T-cell (primary cell): ENCODE results near the gene LARGE1. TPM values are rescaled to one million over a fixed set of nuclear protein-coding genes. Genes with fewer than 3 reads are reported as not detected.

ENCODE experiments used
- ATAC-seq, 4 experiments: fragments of 200-7000 bp in 3 of 4; fragments of 150-1000 bp in 1 of 4; cut with Tn5 transposase; replicated peaks in 1 of 4; 1 replicate in 3 of 4; 2 replicates in 1 of 4; pipeline ENCODE4 v1.10.0; 2021; ENCODE audit warnings: moderate library complexity in 3 of 4, mild to moderate bottlenecking in 2 of 4, moderate number of reproducible peaks in 1 of 4
- CTCF ChIA-PET, 2 donors: fragments of 300-600 bp; sonication (Branson Sonifier 250); formaldehyde crosslinking; loops; one replicate each; lab custom pipeline; 2022; ENCODE audit warnings: antibody characterized with exemption in 2 of 2; lab: Charles Lee
- POLR2A ChIA-PET, 2 donors: fragments of 300-600 bp; sonication (Branson Sonifier 250); formaldehyde crosslinking; loops; one replicate each; lab custom pipeline; 2022; ENCODE audit warnings: antibody characterized with exemption in 2 of 2; lab: Charles Lee
- DNase-seq, 35 experiments: peaks; one replicate each; pipeline versions ENCODE4 v3.0.0 to v3.0.0-alpha.2; 2013 to 2023
- H3K27ac ChIP-seq: one replicate; pipeline ENCODE4 v1.5.1; 2013; ENCODE audit warnings: low read length
- H3K27me3 ChIP-seq, 2 experiments: replicated peaks in 1 of 2; 1 replicate in 1 of 2; 2 replicates in 1 of 2; pipeline versions ENCODE4 v1.6.1 to v1.7.0; 2013; ENCODE audit warnings: low read length in 1 of 2, mixed read lengths in 1 of 2; ENCODE audit not compliant: control insufficient read depth in 2 of 2, insufficient read depth in 2 of 2; ENCODE audit errors: extremely low read depth in 1 of 2
- H3K36me3 ChIP-seq, 2 donors: 1 replicate in 1 of 2; 2 replicates in 1 of 2; pipeline versions ENCODE4 v1.6.1 to v1.7.0; 2013; ENCODE audit warnings: low read length in 1 of 2; ENCODE audit not compliant: control insufficient read depth in 2 of 2, insufficient read depth in 1 of 2; ENCODE audit errors: extremely low read depth in 1 of 2
- H3K4me1 ChIP-seq, 2 experiments: 1 replicate in 1 of 2; 2 replicates in 1 of 2; pipeline versions ENCODE4 v1.6.1 to v1.7.0; 2013; ENCODE audit warnings: low read length in 2 of 2, mixed read lengths in 1 of 2; ENCODE audit not compliant: insufficient read depth in 2 of 2, control insufficient read depth in 1 of 2; ENCODE audit errors: extremely low read depth in 1 of 2
- H3K4me3 ChIP-seq, 2 donors: 1 replicate in 1 of 2; 2 replicates in 1 of 2; pipeline versions ENCODE4 v1.5.1 to v1.7.0; 2013; ENCODE audit warnings: mild to moderate bottlenecking in 2 of 2, low read length in 1 of 2, moderate library complexity in 1 of 2; ENCODE audit not compliant: control insufficient read depth in 1 of 2; ENCODE audit errors: extremely low read depth in 1 of 2
- H3K9me3 ChIP-seq: 2 replicates; pipeline ENCODE4 v1.7.0; 2013
- H3K27ac Mint-ChIP-seq, 2 donors: one replicate each; pipeline ENCODE4 v1.8.0; 2020 to 2021; ENCODE audit warnings: mild to moderate bottlenecking in 2 of 2, mixed read lengths in 2 of 2
- H3K27me3 Mint-ChIP-seq, 2 donors: one replicate each; pipeline ENCODE4 v1.8.0; 2021 to 2022; ENCODE audit warnings: mixed read lengths in 2 of 2
- H3K36me3 Mint-ChIP-seq: one replicate; pipeline ENCODE4 v1.8.0; 2021; ENCODE audit warnings: mixed read lengths
- H3K4me1 Mint-ChIP-seq, 3 donors: one replicate each; pipeline ENCODE4 v1.8.0; 2020 to 2022; ENCODE audit warnings: mixed read lengths in 3 of 3, mild to moderate bottlenecking in 1 of 3
- H3K4me3 Mint-ChIP-seq, 3 donors: one replicate each; pipeline ENCODE4 v1.8.0; 2020 to 2022; ENCODE audit warnings: mild to moderate bottlenecking in 3 of 3, mixed read lengths in 3 of 3, moderate library complexity in 3 of 3
- H3K9me3 Mint-ChIP-seq, 3 donors: one replicate each; pipeline ENCODE4 v1.8.0; 2020 to 2022; ENCODE audit warnings: mixed read lengths in 3 of 3
- WGBS: methylation state at CpG from one replicate; pipeline ENCODE4 v1.1.5; 2013; ENCODE audit warnings: missing lambda C conversion rate; ENCODE audit not compliant: insufficient coverage; 5-methylcytosine and 5-hydroxymethylcytosine counted together
- total RNA-seq, 35 experiments: library from RNA in 6 of 35; stranded (reverse) in 6 of 35; fragments of 120-200 nt in 1 of 35; gene quantifications; one replicate each; pipeline versions ENCODE4 v1.2.1 to v1.2.4 and lab custom pipeline; 2013 to 2026

Gene LARGE1
- total RNA-seq, 5 donors from 2014 or later (not counting 1 experiment from before 2014, with no cell fraction given), result 0.53 to 6.1 (median 3.0) TPM

DNA sequence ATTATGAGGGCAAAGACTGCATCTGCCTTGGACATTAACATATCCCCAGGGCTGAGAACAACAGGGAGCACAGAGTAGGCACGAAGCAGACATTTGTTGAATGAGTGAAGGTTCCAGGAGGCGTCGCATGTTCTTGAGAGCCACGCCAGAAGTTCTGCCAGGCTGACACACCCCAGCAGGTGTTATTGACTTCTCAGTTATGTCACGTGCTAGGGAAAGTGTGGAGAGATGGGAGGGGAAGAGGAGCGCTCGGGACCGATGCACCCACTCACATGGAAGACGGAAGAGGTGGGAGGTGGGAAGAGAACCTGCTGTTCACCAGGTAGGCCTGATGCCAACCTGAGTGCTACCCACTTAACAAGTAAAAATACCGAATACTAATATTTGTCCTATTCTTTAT lies 232.8 kb downstream of the LARGE1 start:
- Mint-ChIP-seq H3K27ac (no peak overlapping the region), H3K27me3 (no peaks in the 10 kb centered on the region), H3K9me3 (peaks cover 3 to 17% (median 12%) of the 10 kb centered on the region in 3 donors), H3K4me3 (no peak overlapping the region), H3K36me3 (no peaks in the 10 kb centered on the region), H3K4me1 (no peaks in the 10 kb centered on the region)
- WGBS, result 76% methylated on average over 6 of the region's 10 CpGs
- H3K9me3 ChIP-seq, result no peaks in the 10 kb centered on the region
- DNase-seq, result no peak
- no peaks in the 10 kb centered on the region for H3K36me3 ChIP-seq
- ChIA-PET POLR2A (no interaction called here), CTCF (no interaction called here)
- ATAC-seq, result no peak
- H3K4me1 ChIP-seq, result no peaks in the 10 kb centered on the region
- H3K4me3 ChIP-seq, result no peak overlapping the region
- no peak overlapping the region for H3K27ac ChIP-seq
- no peaks in the 10 kb centered on the region for H3K27me3 ChIP-seq

DNA sequence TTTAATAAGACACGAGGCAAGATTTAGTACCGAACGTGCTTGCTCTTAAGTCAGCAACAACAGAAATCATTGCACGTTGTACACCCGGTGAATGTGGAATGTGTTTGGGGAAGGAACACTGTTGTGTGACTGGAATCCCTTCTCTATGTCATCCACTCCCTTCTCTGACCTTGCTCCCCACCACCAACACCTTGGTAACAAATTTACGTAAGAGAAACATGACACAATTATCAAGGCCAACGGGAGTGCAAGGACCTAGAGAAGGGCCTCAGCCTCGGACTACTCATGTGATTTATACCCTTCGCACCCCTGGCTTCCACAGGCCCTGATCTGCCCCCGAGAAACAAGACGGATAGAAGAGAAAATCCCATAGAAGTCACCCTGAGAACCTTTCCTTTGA lies 236.2 kb downstream of the LARGE1 start:
- no peaks in the 10 kb centered on the region for H3K4me1 ChIP-seq
- no peak overlapping the region for H3K4me3 Mint-ChIP-seq
- POLR2A ChIA-PET, result no interaction called here
- ATAC-seq, result no peak
- H3K4me3 ChIP-seq, result no peak overlapping the region
- no peaks in the 10 kb centered on the region for H3K4me1 Mint-ChIP-seq
- H3K27ac Mint-ChIP-seq, result no peak overlapping the region
- H3K27ac ChIP-seq, result no peak overlapping the region
- WGBS, result 87% methylated on average over 3 of the region's 11 CpGs
- H3K9me3 ChIP-seq, result no peaks in the 10 kb centered on the region
- CTCF ChIA-PET, result no interaction called here
- H3K9me3 Mint-ChIP-seq, result peaks cover 5 to 16% (median 10%) of the 10 kb centered on the region in 3 donors
- H3K27me3 Mint-ChIP-seq, result no peaks in the 10 kb centered on the region
- H3K36me3 ChIP-seq, result no peaks in the 10 kb centered on the region
- H3K27me3 ChIP-seq, result no peaks in the 10 kb centered on the region
- DNase-seq, result no peak
- H3K36me3 Mint-ChIP-seq, result no peaks in the 10 kb centered on the region

DNA sequence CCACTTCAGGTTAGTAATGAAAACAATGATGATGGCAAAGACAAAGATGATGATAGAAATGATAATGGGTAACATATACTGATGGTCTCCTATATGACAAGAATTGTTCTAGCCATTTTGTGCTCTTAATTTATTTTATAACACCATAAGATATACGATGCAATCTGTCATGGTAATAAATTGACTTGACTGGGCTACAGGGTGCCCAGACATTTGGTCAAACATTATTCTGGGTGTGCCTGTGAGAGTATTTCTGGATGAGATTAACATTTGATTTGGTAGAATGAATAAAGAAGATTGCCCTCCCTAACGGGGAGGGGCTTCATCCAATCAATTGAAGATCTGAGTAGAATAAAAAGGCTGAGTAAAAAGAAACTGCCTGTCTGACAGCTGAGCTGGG lies 237.3 kb downstream of the LARGE1 start:
- Mint-ChIP-seq H3K4me1 (no peaks in the 10 kb centered on the region), H3K36me3 (no peaks in the 10 kb centered on the region), H3K9me3 (peaks cover 5 to 15% (median 5%) of the 10 kb centered on the region in 3 donors), H3K27me3 (no peaks in the 10 kb centered on the region), H3K4me3 (no peak overlapping the region), H3K27ac (no peak overlapping the region)
- DNase-seq (no peak), ATAC-seq (no peak)
- Histone ChIP-seq H3K9me3 (no peaks in the 10 kb centered on the region), H3K4me1 (no peaks in the 10 kb centered on the region), H3K4me3 (no peak overlapping the region), H3K27ac (no peak overlapping the region), H3K27me3 (no peaks in the 10 kb centered on the region), H3K36me3 (no peaks in the 10 kb centered on the region)
- POLR2A ChIA-PET, result no interaction called here
- WGBS, result 100% methylated on average over 1 of the region's 2 CpGs
- CTCF ChIA-PET, result no interaction called here

DNA sequence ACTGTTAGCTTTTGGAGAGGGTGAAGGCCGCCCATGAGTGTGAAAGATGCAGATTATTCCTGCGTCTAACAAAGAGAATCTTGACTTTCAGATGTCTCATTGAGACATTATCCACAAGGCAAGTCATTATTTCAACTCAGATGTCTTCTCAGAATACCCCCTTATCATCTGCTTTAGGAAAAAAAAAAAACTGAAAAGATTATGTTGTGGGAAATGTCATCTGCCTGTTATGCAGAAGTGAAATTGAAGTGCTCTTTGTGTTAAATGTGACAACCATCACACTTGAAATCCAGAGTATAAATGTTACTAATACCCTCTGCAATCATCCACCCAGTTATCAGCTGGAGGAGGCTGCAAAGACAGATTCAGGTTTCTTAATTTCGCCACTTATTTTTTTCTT lies 239.6 kb downstream of the LARGE1 start:
- no peaks in the 10 kb centered on the region for H3K27me3 Mint-ChIP-seq
- H3K4me1 ChIP-seq, result no peaks in the 10 kb centered on the region
- H3K27ac Mint-ChIP-seq, result no peak overlapping the region
- no peak overlapping the region for H3K27ac ChIP-seq
- WGBS, result no CpG with 5 or more reads among the region's 3 CpGs
- H3K27me3 ChIP-seq, result no peaks in the 10 kb centered on the region
- no peak for DNase-seq
- CTCF ChIA-PET, result no interaction called here
- POLR2A ChIA-PET, result no interaction called here
- H3K36me3 ChIP-seq, result no peaks in the 10 kb centered on the region
- peaks cover 2 to 14% (median 5%) of the 10 kb centered on the region in 3 donors for H3K9me3 Mint-ChIP-seq
- no peaks in the 10 kb centered on the region for H3K4me1 Mint-ChIP-seq
- H3K4me3 Mint-ChIP-seq, result no peak overlapping the region
- ATAC-seq, result no peak
- no peaks in the 10 kb centered on the region for H3K36me3 Mint-ChIP-seq
- no peaks in the 10 kb centered on the region for H3K9me3 ChIP-seq
- H3K4me3 ChIP-seq, result no peak overlapping the region

DNA sequence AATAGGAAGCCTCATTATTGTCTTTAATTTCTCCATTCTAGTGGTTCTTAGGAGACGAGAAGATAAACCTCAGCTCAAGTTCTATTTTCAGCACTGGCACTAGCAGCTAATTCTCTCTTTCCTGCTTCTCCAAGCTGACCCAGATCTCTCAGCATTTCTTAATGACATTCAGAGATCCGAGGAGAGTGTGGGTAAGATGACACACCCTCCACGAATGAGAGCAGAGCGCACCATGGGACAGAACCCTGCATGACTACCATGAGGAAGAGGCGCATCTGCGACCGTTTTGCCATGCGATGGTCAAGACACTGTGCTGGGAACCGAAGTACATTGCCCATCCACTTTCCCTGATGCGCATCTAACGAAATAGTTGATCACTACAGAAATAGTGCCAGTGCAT lies 241.8 kb downstream of the LARGE1 start:
- H3K4me3 Mint-ChIP-seq, result no peak overlapping the region
- no peaks in the 10 kb centered on the region for H3K9me3 ChIP-seq
- no peaks in the 10 kb centered on the region for H3K36me3 ChIP-seq
- DNase-seq (no peak), ATAC-seq (no peak)
- H3K27me3 Mint-ChIP-seq, result no peaks in the 10 kb centered on the region
- peaks cover 2 to 14% (median 12%) of the 10 kb centered on the region in 3 donors for H3K9me3 Mint-ChIP-seq
- H3K36me3 Mint-ChIP-seq, result no peaks in the 10 kb centered on the region
- 88% methylated on average over 11 of the region's 11 CpGs for WGBS
- no peaks in the 10 kb centered on the region for H3K4me1 Mint-ChIP-seq
- no peak overlapping the region for H3K4me3 ChIP-seq
- POLR2A ChIA-PET, result no interaction called here
- CTCF ChIA-PET, result no interaction called here
- H3K4me1 ChIP-seq, result no peaks in the 10 kb centered on the region
- no peak overlapping the region for H3K27ac Mint-ChIP-seq
- H3K27me3 ChIP-seq, result no peaks in the 10 kb centered on the region
- no peak overlapping the region for H3K27ac ChIP-seq

DNA sequence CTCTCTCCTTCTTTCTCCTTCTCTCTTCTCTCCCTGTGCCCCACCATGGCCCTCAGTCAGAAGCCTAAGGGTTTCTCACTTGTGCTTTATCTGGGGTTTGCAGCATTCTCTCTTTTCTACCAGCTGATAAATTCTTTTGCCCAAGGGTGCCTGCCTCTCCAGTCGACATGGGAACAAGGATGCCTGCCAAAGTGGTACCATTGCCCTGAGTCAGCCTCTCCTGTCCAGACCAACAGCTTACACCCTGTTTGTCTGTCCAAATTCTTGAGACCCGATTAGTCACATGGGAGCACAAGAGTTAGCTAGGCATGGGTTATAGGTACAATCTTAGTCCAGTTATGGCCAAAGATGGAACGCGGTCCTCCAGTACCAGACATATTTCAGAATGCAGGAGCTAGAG lies 242.7 kb downstream of the LARGE1 start:
- ATAC-seq (no peak), DNase-seq (no peak)
- Histone ChIP-seq H3K36me3 (no peaks in the 10 kb centered on the region), H3K27me3 (no peaks in the 10 kb centered on the region), H3K4me3 (no peak overlapping the region), H3K9me3 (no peaks in the 10 kb centered on the region), H3K27ac (no peak overlapping the region), H3K4me1 (no peaks in the 10 kb centered on the region)
- no peaks in the 10 kb centered on the region for H3K36me3 Mint-ChIP-seq
- POLR2A ChIA-PET, result no interaction called here
- H3K27me3 Mint-ChIP-seq, result no peaks in the 10 kb centered on the region
- no peak overlapping the region for H3K4me3 Mint-ChIP-seq
- CTCF ChIA-PET, result no interaction called here
- H3K27ac Mint-ChIP-seq, result no peak overlapping the region
- no peaks in the 10 kb centered on the region for H3K4me1 Mint-ChIP-seq
- WGBS, result 90% methylated on average over 3 of the region's 4 CpGs
- peaks cover 2 to 14% (median 9%) of the 10 kb centered on the region in 3 donors for H3K9me3 Mint-ChIP-seq

DNA sequence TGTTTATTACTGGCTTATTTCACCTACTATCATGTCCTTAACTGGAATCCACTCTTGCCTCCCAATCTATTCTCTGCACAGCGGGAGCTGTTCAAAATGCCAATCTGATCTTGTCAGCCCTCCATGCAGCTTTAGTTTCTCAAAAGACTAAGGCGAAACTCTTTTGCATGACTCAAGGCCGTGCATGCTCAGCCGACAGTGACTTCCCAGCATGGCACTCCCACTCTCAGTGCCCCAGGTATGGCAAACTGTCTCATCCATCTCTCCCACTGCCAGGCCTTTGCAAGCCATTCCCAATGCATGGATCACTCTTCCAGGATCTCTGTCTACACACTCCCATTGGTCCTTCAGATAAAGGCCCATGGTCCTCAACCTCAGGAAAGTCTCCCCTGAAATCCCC lies 245.9 kb downstream of the LARGE1 start:
- CTCF ChIA-PET, result no interaction called here
- Mint-ChIP-seq H3K36me3 (no peaks in the 10 kb centered on the region), H3K27me3 (no peaks in the 10 kb centered on the region), H3K27ac (no peak overlapping the region), H3K4me3 (no peak overlapping the region), H3K9me3 (peaks cover 0 to 10% (median 5%) of the 10 kb centered on the region in 3 donors), H3K4me1 (no peaks in the 10 kb centered on the region)
- 93% methylated on average over 3 of the region's 4 CpGs for WGBS
- Histone ChIP-seq H3K27me3 (no peaks in the 10 kb centered on the region), H3K27ac (no peak overlapping the region), H3K4me1 (no peaks in the 10 kb centered on the region), H3K4me3 (no peak overlapping the region), H3K9me3 (no peaks in the 10 kb centered on the region), H3K36me3 (no peaks in the 10 kb centered on the region)
- ATAC-seq (no peak), DNase-seq (no peak)
- POLR2A ChIA-PET, result no interaction called here
